ENCODE data around the gene IP6K3. TPM values are rescaled to one million over a fixed set of nuclear protein-coding genes. Genes with fewer than 3 reads are reported as not detected.

The IP6K3 gene
- total and polyA plus RNA-seq, 5 donors from 2014 or later, result not detected

DNA sequence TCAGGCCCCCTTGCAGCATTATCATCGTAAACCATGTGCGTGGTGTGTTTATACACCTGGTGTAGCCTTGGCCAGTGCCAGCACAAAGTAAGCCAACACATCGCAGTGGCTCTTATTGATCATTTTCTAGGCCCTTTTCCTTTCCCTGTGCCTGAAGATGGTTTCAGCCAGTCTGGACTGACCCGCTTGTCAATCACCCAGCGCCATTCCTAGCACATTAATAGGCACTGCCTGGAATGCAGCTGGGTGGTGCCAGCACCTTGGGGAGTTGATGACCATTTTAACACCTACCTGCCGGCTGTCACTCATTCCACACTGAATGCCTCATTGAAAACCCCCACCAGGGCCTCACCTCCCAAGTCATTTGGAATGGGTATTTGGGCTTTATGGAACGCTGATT, 30.3 kb downstream of the IP6K3 start:
- Histone ChIP-seq H3K4me1 (ENCODE audit: control insufficient read depth, insufficient read depth, low read length, poor library complexity, severe bottlenecking) (peaks cover 7% of the 10 kb centered on the region), H3K4me3 (ENCODE audit: low read depth, low read length) (no peak overlapping the region), H3K27me3 (ENCODE audit: control insufficient read depth, insufficient read depth, low read length) (peaks cover 2% of the 10 kb centered on the region), H3K27ac (ENCODE audit: insufficient read depth, low read length, poor library complexity, severe bottlenecking) (no peak overlapping the region), H3K36me3 (ENCODE audit: control insufficient read depth, insufficient read depth, low read length) (no peaks in the 10 kb centered on the region), H3K9me3 (ENCODE audit: control insufficient read depth in 2 of 2, low read length in 2 of 2) (no peaks in the 10 kb centered on the region)
- ATAC-seq (ENCODE audit: low read depth in 2 of 2) (no peak), DNase-seq (no peak)
- Mint-ChIP-seq H3K27ac (no peak overlapping the region), H3K4me3 (no peak overlapping the region), H3K4me1 (peaks cover 0 to 7% (median 4%) of the 10 kb centered on the region in 4 donors), H3K27me3 (peaks cover 13% of the 10 kb centered on the region), H3K9me3 (no peaks in the 10 kb centered on the region), H3K36me3 (no peaks in the 10 kb centered on the region)

DNA sequence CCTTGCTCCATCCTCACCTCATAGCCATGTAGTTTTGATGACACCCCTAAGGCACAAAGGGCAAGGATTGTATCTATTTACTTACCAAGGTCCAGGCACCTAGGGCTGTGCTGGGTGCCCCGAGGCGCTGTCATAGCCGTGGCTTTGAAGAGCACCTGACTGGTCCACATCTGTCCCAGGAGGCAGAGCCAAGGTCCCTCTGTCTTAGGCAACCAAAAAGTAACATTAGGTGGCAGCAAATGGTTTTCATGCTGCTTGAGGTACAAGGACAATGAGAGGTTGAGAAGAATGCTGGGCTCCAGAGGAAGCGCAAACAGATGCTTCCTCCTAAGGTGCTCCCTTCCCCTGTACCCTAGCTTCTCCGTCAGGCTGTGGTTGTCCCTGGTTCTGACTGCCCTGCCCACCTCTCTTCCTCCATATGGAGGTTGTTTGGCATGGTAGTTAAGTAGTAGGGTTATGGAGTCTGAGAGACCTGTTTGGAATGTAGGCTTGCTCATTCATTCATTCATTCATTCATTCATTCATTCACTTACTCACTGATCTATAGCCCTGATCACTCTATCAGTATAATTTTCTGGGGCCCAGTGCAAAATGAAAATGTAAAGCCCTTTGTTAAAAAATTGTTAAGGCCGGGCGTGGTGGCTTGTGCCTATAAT, 32.2 kb downstream of the IP6K3 start:
- no peak overlapping the region for H3K4me3 ChIP-seq (ENCODE audit: low read depth, low read length)
- Mint-ChIP-seq H3K4me3 (no peak overlapping the region), H3K27ac (no peak overlapping the region), H3K9me3 (no peaks in the 10 kb centered on the region), H3K4me1 (peaks cover 0 to 24% (median 14%) of the 10 kb centered on the region in 4 donors), H3K36me3 (peaks cover 5% of the 10 kb centered on the region), H3K27me3 (peaks cover 7% of the 10 kb centered on the region)
- H3K4me1 ChIP-seq (ENCODE audit: control insufficient read depth, insufficient read depth, low read length, poor library complexity, severe bottlenecking), result peaks cover 22% of the 10 kb centered on the region
- no peak overlapping the region for H3K27ac ChIP-seq (ENCODE audit: insufficient read depth, low read length, poor library complexity, severe bottlenecking)
- no peaks in the 10 kb centered on the region for H3K27me3 ChIP-seq (ENCODE audit: control insufficient read depth, insufficient read depth, low read length)
- no peaks in the 10 kb centered on the region for H3K9me3 ChIP-seq (ENCODE audit: control insufficient read depth in 2 of 2, low read length in 2 of 2)
- H3K36me3 ChIP-seq (ENCODE audit: control insufficient read depth, insufficient read depth, low read length), result peaks cover under 1% of the 10 kb centered on the region
- no peak for DNase-seq
- ATAC-seq (ENCODE audit: low read depth in 2 of 2), result no peak

DNA sequence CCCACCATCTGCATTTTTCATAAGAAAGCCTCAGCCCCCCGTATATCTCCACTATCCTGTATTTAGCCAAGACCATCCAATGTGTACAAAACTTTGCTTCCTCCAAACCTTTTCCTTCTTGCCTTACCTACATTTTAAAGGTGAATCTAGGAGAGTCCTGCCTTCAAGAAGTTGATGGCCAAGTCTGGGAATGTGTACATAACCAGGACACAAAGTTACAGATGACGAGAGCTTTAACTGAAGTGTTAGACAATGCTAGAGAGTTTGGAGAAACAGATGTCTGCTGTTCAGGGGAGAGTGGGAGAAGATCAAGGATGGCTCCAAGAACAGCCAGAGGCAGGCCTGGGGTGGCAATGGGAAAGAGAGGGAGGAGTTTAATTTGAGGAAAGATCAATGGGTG, 32.9 kb downstream of the IP6K3 start:
- H3K9me3 Mint-ChIP-seq, result no peaks in the 10 kb centered on the region
- peaks cover 8% of the 10 kb centered on the region for H3K36me3 Mint-ChIP-seq
- no peak for ATAC-seq (ENCODE audit: low read depth in 2 of 2)
- H3K36me3 ChIP-seq (ENCODE audit: control insufficient read depth, insufficient read depth, low read length), result peaks cover 8% of the 10 kb centered on the region
- no peak for DNase-seq
- H3K9me3 ChIP-seq (ENCODE audit: control insufficient read depth in 2 of 2, low read length in 2 of 2), result no peaks in the 10 kb centered on the region
- H3K4me3 ChIP-seq (ENCODE audit: low read depth, low read length), result no peak overlapping the region
- H3K27ac ChIP-seq (ENCODE audit: insufficient read depth, low read length, poor library complexity, severe bottlenecking), result no peak overlapping the region
- H3K4me3 Mint-ChIP-seq, result no peak overlapping the region
- H3K27me3 ChIP-seq (ENCODE audit: control insufficient read depth, insufficient read depth, low read length), result no peaks in the 10 kb centered on the region
- H3K4me1 Mint-ChIP-seq, result peaks cover 5 to 29% (median 19%) of the 10 kb centered on the region in 4 donors
- H3K27me3 Mint-ChIP-seq, result no peaks in the 10 kb centered on the region
- H3K4me1 ChIP-seq (ENCODE audit: control insufficient read depth, insufficient read depth, low read length, poor library complexity, severe bottlenecking), result peaks cover 22% of the 10 kb centered on the region
- H3K27ac Mint-ChIP-seq, result no peak overlapping the region

DNA sequence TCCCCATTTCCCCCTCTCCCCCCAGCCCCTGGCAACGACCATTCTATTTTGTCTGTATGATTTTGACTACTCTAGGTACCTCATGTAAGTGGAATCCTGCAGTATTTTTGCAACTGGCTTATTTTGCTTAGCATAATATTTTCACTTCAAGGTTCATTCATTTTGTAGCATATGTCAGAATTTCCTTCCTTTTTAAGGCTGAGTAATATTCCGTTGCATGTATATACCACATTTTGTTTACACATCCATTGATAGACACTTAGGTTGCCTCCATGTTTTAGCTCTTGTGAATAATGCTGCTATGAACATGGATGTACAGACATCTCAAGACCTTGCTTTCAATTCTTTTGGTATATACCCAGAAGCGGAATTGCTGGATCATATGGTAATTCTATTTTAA, 33.8 kb downstream of the IP6K3 start:
- Mint-ChIP-seq H3K27ac (no peak overlapping the region), H3K27me3 (no peaks in the 10 kb centered on the region), H3K4me3 (peak overlapping the region in 3 of 4 donors; percentile 34 to 81 (median 35)), H3K9me3 (no peaks in the 10 kb centered on the region), H3K4me1 (peaks cover 5 to 35% (median 22%) of the 10 kb centered on the region in 4 donors), H3K36me3 (peaks cover 10% of the 10 kb centered on the region)
- no peak overlapping the region for H3K4me3 ChIP-seq (ENCODE audit: low read depth, low read length)
- no peaks in the 10 kb centered on the region for H3K9me3 ChIP-seq (ENCODE audit: control insufficient read depth in 2 of 2, low read length in 2 of 2)
- H3K36me3 ChIP-seq (ENCODE audit: control insufficient read depth, insufficient read depth, low read length), result peaks cover 10% of the 10 kb centered on the region
- H3K27me3 ChIP-seq (ENCODE audit: control insufficient read depth, insufficient read depth, low read length), result no peaks in the 10 kb centered on the region
- peaks cover 22% of the 10 kb centered on the region for H3K4me1 ChIP-seq (ENCODE audit: control insufficient read depth, insufficient read depth, low read length, poor library complexity, severe bottlenecking)
- ATAC-seq (ENCODE audit: low read depth in 2 of 2) (no peak), DNase-seq (no peak)
- H3K27ac ChIP-seq (ENCODE audit: insufficient read depth, low read length, poor library complexity, severe bottlenecking), result no peak overlapping the region

DNA sequence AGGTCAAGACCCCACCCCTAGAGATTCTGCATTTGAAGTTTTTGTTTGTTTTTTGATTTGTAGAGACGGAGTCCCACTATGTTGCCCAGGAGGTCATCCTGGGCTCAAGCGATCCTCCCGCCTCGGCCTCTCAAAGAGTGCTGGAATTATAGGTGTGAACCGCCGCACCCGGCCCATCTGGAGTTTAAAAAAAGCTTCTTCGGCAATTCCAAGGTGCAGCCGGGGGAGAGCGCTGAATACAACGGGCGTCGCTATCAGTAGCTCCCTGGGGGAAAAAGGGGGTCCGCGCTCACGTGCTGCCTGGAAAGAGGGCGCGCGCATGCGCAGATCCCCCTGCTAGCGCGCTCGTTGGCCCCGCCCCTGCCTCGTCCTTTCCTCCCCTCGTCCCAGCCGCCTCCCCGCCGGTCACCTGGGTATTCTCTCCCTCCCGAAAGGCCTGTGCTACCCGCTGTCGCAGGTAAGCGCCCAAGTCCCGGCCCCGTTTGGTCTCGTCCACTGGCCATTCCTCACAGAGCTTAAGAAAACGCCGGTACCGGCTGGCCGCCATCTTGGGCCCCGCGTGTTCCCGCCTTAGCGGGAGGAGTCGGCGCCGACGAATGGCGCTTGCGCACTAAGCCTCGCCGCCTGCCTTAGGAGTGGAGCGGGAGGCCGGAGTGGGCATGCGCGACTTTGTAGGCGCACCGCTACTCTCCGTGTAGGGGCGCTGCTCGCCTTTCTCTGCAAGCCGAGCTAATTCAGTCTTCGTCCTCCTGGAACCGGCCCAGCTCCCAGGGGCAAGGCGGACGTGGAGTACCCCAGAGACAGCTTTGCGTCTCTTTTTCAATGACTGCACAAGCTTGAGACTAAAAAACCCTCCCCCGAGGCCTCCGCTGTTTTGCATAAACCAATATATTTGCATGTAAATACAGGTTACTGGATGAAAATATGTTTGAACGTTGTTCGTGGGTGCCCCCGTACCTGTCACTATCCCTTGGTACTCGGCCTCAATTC, 35.3 kb downstream of the IP6K3 start, which contains the start of gene UQCC2:
TSS of gene UQCC2 (minus strand) at position 561 of the 990 bp plus-strand sequence. CDS start at position 547, 14 bp downstream.
- Mint-ChIP-seq H3K4me3 (peak within 1 kb of the TSS; percentile 94 to 99 (median 99)), H3K27me3 (no peaks in the 10 kb centered on the region), H3K4me1 (peaks cover 5 to 41% (median 27%) of the 10 kb centered on the region in 4 donors), H3K36me3 (peaks cover 12% of the 10 kb centered on the region), H3K27ac (peak within 1 kb of the TSS; percentile 96 to 99 (median 99)), H3K9me3 (no peaks in the 10 kb centered on the region)
- DNase-seq, result peak; percentile 96 to 98 (median 97)
- H3K4me1 ChIP-seq (ENCODE audit: control insufficient read depth, insufficient read depth, low read length, poor library complexity, severe bottlenecking), result peaks cover 22% of the 10 kb centered on the region
- H3K4me3 ChIP-seq (ENCODE audit: low read depth, low read length), result peak within 1 kb of the TSS; percentile 85
- peak within 1 kb of the TSS; percentile 86 for H3K27ac ChIP-seq (ENCODE audit: insufficient read depth, low read length, poor library complexity, severe bottlenecking)
- peaks cover 10% of the 10 kb centered on the region for H3K36me3 ChIP-seq (ENCODE audit: control insufficient read depth, insufficient read depth, low read length)
- ATAC-seq (ENCODE audit: low read depth in 2 of 2), result peak; percentile 91 to 94
- no peaks in the 10 kb centered on the region for H3K27me3 ChIP-seq (ENCODE audit: control insufficient read depth, insufficient read depth, low read length)
- H3K9me3 ChIP-seq (ENCODE audit: control insufficient read depth in 2 of 2, low read length in 2 of 2), result no peaks in the 10 kb centered on the region

DNA sequence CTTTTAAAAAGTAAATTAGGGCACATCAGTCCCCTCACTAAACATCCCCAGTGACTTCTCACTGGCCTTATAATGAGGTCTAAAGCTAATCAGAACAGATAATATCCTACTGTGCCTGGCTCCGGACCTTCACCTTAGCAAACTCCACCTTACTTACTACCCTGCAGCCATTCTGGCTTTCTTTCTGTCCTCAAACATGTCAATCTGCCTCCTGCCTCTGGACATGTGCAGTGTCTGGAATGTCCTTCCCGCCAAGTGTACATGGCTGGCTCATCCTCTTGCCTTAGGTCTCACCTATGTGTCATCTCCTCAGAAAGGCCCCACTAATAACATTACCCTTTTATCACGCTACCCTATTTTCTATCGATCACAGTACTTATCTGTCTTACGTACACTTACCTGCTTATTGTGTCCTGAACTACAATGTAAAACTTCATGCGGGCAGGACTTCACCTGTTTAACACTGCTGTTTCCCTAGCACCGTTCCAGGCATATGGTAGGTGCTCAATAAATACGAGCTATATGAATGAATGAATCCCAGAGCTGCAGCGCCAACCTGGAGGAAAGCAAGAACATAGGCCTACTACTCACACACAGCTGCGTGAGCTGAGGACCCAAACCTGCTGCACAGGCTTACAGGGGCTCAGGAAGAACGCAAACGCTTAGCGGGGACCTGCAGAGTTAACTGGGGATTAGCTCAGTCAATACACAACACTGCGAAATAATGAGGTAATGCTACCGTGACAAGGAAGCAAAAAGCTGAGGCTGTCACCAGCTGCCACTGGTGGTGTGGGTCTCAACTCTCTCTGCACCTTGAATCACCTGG, 36.2 kb downstream of the IP6K3 start:
- Histone ChIP-seq H3K4me3 (ENCODE audit: low read depth, low read length) (peak overlapping the region; percentile 85), H3K9me3 (ENCODE audit: control insufficient read depth in 2 of 2, low read length in 2 of 2) (no peaks in the 10 kb centered on the region), H3K27me3 (ENCODE audit: control insufficient read depth, insufficient read depth, low read length) (no peaks in the 10 kb centered on the region), H3K27ac (ENCODE audit: insufficient read depth, low read length, poor library complexity, severe bottlenecking) (peak overlapping the region; percentile 86), H3K4me1 (ENCODE audit: control insufficient read depth, insufficient read depth, low read length, poor library complexity, severe bottlenecking) (peaks cover 22% of the 10 kb centered on the region), H3K36me3 (ENCODE audit: control insufficient read depth, insufficient read depth, low read length) (peaks cover 10% of the 10 kb centered on the region)
- ATAC-seq (ENCODE audit: low read depth in 2 of 2) (no peak), DNase-seq (peak in 1 of 3 donors; percentile 34)
- peak overlapping the region; percentile 96 to 99 (median 99) for H3K27ac Mint-ChIP-seq
- H3K27me3 Mint-ChIP-seq, result no peaks in the 10 kb centered on the region
- peaks cover 5 to 45% (median 27%) of the 10 kb centered on the region in 4 donors for H3K4me1 Mint-ChIP-seq
- peaks cover 15% of the 10 kb centered on the region for H3K36me3 Mint-ChIP-seq
- H3K4me3 Mint-ChIP-seq, result peak overlapping the region; percentile 94 to 99 (median 99)
- H3K9me3 Mint-ChIP-seq, result no peaks in the 10 kb centered on the region
